GM12875 (cell line): ENCODE data around the gene SRMS.

Source experiments
- H3K4me3 ChIP-seq: one replicate; pipeline ENCODE4 v1.5.1; 2011; ENCODE audit warnings: low read depth, low read length, control low read depth
- CTCF ChIP-seq: IDR thresholded peaks from 2 replicates; pipeline ENCODE4 v1.5.1; 2011; ENCODE audit warnings: low read depth, mild to moderate bottlenecking, control low read depth, inconsistent platforms, low read length, moderate library complexity, borderline replicate concordance; ENCODE audit not compliant: insufficient read depth

SRMS gene

GRCh38 chr20:63503524-63503923 is 44.0 kb downstream of the SRMS start:
- H3K4me3 ChIP-seq, result no peak overlapping the region
- TF ChIP-seq CTCF, result no peak

- no peak for TF ChIP-seq CTCF
- no peak overlapping the region for H3K4me3 ChIP-seq
Measured at GRCh38 chr20:63502671-63503172, 44.8 kb downstream of the SRMS start.

- no peak overlapping the region for H3K4me3 ChIP-seq
Measured at GRCh38 chr20:63501818-63502670, 45.5 kb downstream of the SRMS start.

GRCh38 chr20:63500902-63501817 is 46.4 kb downstream of the SRMS start:
- H3K4me3 ChIP-seq, result no peak overlapping the region
- TF ChIP-seq CTCF, result no peak

More at GRCh38 chr20:63501818-63502670, 45.5 kb downstream of the SRMS start:
- TF ChIP-seq CTCF, result no peak

GRCh38 chr20:63500151-63500901 is 47.2 kb downstream of the SRMS start:
- H3K4me3 ChIP-seq, result no peak overlapping the region
- TF ChIP-seq CTCF, result no peak

- TF ChIP-seq CTCF, result no peak
- no peak overlapping the region for H3K4me3 ChIP-seq
Measured at GRCh38 chr20:63499338-63499969, 48.1 kb downstream of the SRMS start.
